ENCODE results near the gene SPTBN2.
A peak's percentile ranks its signal among the peaks of the same experiment; 100 is the strongest.

Gene SPTBN2

GRCh38 chr11:66728693-66729385 is at the start of gene SPTBN2:
TSS of gene SPTBN2 (minus strand) at chr11:66729216. CDS start at chr11:66721240, 7,976 bp downstream.
- H3K4me3 ChIP-seq (ENCODE audit: low read depth, low read length) = peak within 1 kb of the TSS; percentile 40
- TF ChIP-seq, protein P1, sequence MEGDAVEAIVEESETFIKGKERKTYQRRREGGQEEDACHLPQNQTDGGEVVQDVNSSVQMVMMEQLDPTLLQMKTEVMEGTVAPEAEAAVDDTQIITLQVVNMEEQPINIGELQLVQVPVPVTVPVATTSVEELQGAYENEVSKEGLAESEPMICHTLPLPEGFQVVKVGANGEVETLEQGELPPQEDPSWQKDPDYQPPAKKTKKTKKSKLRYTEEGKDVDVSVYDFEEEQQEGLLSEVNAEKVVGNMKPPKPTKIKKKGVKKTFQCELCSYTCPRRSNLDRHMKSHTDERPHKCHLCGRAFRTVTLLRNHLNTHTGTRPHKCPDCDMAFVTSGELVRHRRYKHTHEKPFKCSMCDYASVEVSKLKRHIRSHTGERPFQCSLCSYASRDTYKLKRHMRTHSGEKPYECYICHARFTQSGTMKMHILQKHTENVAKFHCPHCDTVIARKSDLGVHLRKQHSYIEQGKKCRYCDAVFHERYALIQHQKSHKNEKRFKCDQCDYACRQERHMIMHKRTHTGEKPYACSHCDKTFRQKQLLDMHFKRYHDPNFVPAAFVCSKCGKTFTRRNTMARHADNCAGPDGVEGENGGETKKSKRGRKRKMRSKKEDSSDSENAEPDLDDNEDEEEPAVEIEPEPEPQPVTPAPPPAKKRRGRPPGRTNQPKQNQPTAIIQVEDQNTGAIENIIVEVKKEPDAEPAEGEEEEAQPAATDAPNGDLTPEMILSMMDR (IDR thresholded peaks at IDR 0.05; ENCODE audit: low read depth, low read length, missing control alignments) = no peak
- in situ Hi-C loops (cut with HindIII; ENCODE audit: low sequenced_read_pairs) = no loop called here
- no peak for DNase-seq (ENCODE audit: low read depth)

DNA sequence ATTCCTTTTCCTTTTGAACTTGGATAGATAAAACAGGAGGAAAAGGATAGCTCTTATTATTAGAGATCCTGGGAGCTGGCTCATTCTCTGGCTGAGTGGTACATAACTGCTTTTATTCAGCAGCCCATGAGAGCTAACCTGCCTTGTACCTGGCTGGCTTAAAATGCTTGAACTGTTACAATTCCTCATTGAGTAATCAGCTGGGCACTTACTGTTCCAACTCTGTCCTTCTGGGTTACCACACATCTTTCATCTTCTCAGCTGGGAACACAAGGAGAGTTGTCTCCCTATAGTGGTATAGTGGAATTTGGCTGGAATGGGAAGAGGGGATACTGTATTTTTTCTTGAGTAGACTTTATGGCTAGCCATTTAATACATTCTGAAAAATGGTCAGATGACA is 39.8 kb upstream of the SPTBN2 start:
- no peak overlapping the region for H3K4me3 ChIP-seq (ENCODE audit: low read depth, low read length)
- in situ Hi-C loops (cut with HindIII; ENCODE audit: low sequenced_read_pairs) = no loop called here
- TF ChIP-seq, protein P1 (IDR thresholded peaks at IDR 0.05; ENCODE audit: low read depth, low read length, missing control alignments) = no peak
- no peak for DNase-seq (ENCODE audit: low read depth)

DNA sequence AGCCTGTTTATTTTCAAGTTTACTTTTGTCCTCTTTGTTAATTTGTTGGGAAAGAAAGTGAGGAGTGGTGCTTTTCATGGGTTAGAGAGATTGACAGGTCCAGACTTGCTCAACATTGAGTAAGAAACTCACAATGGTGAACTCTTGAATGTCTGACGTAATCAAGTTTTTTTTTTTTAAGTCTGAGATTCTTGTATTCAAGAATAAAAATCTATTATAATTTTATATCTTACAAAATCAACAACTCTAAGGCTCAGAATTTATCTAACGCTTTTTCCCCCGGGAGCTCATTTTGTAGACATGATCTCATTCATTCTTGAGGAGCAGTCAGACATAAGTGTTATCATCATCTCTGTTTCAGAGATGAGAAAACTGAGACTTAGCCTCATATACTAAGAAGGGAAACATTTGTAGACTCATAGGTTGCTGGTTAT is 39.1 kb upstream of the SPTBN2 start:
- TF ChIP-seq, protein P1 (IDR thresholded peaks at IDR 0.05; ENCODE audit: low read depth, low read length, missing control alignments) = no peak
- in situ Hi-C loops (cut with HindIII; ENCODE audit: low sequenced_read_pairs) = no loop called here
- DNase-seq (ENCODE audit: low read depth) = no peak
- H3K4me3 ChIP-seq (ENCODE audit: low read depth, low read length) = no peak overlapping the region

DNA sequence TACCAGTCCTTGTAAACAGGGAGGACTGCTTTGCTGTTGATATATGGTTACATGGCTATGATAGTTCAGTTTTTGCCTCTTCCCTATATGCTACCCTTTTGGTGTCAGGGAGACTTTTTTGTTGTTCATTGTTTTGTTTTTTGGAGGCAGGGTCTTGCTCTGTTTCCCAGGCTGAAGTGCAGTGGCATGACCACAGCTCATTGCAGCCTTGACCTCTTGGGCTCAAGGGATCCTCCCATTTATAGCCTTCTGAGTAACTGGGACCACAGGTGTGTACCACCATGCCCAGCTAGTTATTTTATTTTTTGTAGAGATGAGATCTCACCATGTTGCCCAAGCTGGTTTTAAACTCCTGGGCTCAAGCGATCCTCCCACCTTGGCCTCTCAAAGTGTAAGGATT is 38.6 kb upstream of the SPTBN2 start:
- DNase-seq (ENCODE audit: low read depth) = no peak
- TF ChIP-seq, protein P1 (IDR thresholded peaks at IDR 0.05; ENCODE audit: low read depth, low read length, missing control alignments) = no peak
- in situ Hi-C loops (cut with HindIII; ENCODE audit: low sequenced_read_pairs) = no loop called here
- H3K4me3 ChIP-seq (ENCODE audit: low read depth, low read length) = no peak overlapping the region

DNA sequence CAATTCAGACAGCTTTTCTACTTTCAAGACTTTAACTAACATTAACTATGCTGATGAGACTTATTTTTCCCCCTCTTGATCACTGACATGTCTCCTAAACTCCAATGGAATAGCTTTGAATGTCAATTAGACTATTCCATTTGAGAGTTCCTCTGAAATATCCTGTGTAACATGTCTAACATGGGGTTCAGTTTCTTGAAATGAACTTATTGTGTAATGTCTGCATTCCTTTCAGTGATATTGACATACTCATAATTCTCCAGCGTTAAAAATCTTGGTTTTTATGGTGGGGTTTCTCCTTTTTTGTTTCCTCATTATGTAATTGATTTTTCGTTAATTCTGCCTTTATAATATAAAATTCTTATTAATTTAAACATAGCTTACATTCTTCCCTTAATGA is 37.7 kb upstream of the SPTBN2 start:
- no peak for DNase-seq (ENCODE audit: low read depth)
- TF ChIP-seq, protein P1 (IDR thresholded peaks at IDR 0.05; ENCODE audit: low read depth, low read length, missing control alignments) = no peak
- in situ Hi-C loops (cut with HindIII; ENCODE audit: low sequenced_read_pairs) = no loop called here
- no peak overlapping the region for H3K4me3 ChIP-seq (ENCODE audit: low read depth, low read length)

GRCh38 chr11:66762088-66762487 is 33.1 kb upstream of the SPTBN2 start:
- TF ChIP-seq, protein P1 (IDR thresholded peaks at IDR 0.05; ENCODE audit: low read depth, low read length, missing control alignments) = no peak
- in situ Hi-C loops (cut with HindIII; ENCODE audit: low sequenced_read_pairs) = loop anchor here (5.0 kb wide), 1 partner anchor 40 kb away; no protein-coding TSS in a partner anchor
- no peak for DNase-seq (ENCODE audit: low read depth)

More at GRCh38 chr11:66762088-66762487, 33.1 kb upstream of the SPTBN2 start:
- H3K4me3 ChIP-seq (ENCODE audit: low read depth, low read length) = no peak overlapping the region
